Measurements from ENCODE around the gene SLC39A1. TPM values are rescaled to one million over a fixed set of nuclear protein-coding genes. Genes with fewer than 3 reads are reported as not detected.

SLC39A1 gene
- total RNA-seq, 6 donors from 2014 or later, result 41.9 to 145 (median 102) TPM

DNA sequence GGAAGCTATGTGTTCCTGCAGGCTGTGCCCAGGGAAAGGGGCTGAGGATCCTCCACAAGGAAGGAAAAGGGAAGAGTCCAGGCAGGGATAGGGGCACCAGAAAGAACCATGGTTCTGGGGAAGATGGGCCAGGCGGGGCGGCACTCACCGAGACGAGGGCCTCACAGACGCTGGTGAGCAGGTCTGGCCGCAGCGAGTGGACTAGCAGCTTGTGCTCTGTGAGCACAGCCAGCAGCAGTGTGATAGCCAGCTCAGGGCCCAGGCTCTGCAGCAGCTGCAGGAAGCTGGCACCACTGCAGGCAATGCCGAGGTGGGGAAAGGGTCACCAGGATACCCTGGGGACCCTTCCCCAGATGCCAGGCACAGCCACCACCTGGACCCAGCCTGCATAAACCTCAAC is 22.6 kb downstream of the SLC39A1 start:
- ATAC-seq (ENCODE audit: low FRiP score in 2 of 2), result no peak
- H3K27me3 ChIP-seq, result no peaks in the 10 kb centered on the region
- peak in 1 of 2 donors; percentile 52 for DNase-seq
- H3K36me3 ChIP-seq, result peaks cover 26 to 80% (median 62%) of the 10 kb centered on the region in 4 donors
- 96 to 99% methylated on average over 8 of the region's 8 CpGs for WGBS, 2 donors
- H3K4me1 ChIP-seq, result peaks cover 15 to 22% (median 18%) of the 10 kb centered on the region in 4 donors
- TF ChIP-seq EP300 (IDR thresholded peaks at IDR 0.05), result no peak
- no peak for TF ChIP-seq POLR2A (IDR thresholded peaks at IDR 0.05)
- TF ChIP-seq, protein P1, sequence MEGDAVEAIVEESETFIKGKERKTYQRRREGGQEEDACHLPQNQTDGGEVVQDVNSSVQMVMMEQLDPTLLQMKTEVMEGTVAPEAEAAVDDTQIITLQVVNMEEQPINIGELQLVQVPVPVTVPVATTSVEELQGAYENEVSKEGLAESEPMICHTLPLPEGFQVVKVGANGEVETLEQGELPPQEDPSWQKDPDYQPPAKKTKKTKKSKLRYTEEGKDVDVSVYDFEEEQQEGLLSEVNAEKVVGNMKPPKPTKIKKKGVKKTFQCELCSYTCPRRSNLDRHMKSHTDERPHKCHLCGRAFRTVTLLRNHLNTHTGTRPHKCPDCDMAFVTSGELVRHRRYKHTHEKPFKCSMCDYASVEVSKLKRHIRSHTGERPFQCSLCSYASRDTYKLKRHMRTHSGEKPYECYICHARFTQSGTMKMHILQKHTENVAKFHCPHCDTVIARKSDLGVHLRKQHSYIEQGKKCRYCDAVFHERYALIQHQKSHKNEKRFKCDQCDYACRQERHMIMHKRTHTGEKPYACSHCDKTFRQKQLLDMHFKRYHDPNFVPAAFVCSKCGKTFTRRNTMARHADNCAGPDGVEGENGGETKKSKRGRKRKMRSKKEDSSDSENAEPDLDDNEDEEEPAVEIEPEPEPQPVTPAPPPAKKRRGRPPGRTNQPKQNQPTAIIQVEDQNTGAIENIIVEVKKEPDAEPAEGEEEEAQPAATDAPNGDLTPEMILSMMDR (IDR thresholded peaks at IDR 0.05), result no peak
- TF ChIP-seq POLR2AphosphoS5 (IDR thresholded peaks at IDR 0.05), result no peak
- no peak overlapping the region for H3K4me3 ChIP-seq
- no peaks in the 10 kb centered on the region for H3K9me3 ChIP-seq
- no peak overlapping the region for H3K27ac ChIP-seq

DNA sequence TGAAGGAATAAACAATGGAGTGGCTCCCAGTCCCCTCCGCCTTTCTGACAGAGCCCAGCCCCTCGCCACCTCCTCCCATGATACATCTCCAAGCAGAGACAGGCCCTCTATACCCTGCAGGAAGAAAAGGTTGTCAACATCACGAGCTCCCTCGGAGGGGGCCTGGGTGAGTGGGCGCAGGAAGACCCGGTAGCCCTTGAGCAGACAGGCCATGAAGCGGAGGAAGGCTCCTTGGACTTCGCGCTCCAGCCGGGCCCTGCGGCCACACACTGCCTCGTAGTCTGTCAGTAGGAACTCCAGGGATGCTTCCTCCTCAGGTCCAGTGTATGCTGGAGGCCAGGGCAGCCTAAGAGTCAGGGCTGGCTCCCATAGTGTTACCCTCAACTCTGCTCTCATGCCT is 23.9 kb downstream of the SLC39A1 start:
- no peak for TF ChIP-seq POLR2AphosphoS5 (IDR thresholded peaks at IDR 0.05)
- TF ChIP-seq, protein P1 (IDR thresholded peaks at IDR 0.05), result no peak
- no peak for TF ChIP-seq POLR2A (IDR thresholded peaks at IDR 0.05)
- TF ChIP-seq EP300 (IDR thresholded peaks at IDR 0.05), result no peak
- DNase-seq (peak in 1 of 2 donors; percentile 76), ATAC-seq (ENCODE audit: low FRiP score in 2 of 2) (no peak)
- H3K4me3 ChIP-seq, result no peak overlapping the region
- 92 to 94% methylated on average over 8 to 12 of the region's 12 CpGs for WGBS, 2 donors
- no peak overlapping the region for H3K27ac ChIP-seq
- H3K9me3 ChIP-seq, result no peaks in the 10 kb centered on the region
- peaks cover 9 to 11% (median 10%) of the 10 kb centered on the region in 4 donors for H3K4me1 ChIP-seq
- H3K27me3 ChIP-seq, result no peaks in the 10 kb centered on the region
- peaks cover 30 to 93% (median 74%) of the 10 kb centered on the region in 4 donors for H3K36me3 ChIP-seq

DNA sequence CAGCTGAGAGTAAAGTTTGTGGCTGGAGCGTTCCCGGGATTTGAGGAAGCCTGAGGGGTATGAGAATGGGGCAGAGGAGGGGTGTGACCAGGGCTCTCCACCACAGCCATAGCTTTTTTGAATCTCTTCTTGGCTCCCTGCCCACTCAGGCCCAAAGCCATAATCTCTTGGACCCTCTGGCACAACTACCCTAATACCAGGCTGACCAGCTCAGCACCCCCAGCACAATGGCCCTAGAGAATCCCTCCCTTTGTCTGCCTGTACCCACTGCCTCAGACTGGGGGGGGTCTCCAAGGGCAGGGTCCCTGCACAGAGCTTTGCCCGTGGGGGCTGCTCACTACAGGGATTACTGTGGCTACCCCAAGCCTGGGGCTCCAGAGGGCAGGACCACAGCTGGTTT is 24.3 kb downstream of the SLC39A1 start:
- no peaks in the 10 kb centered on the region for H3K9me3 ChIP-seq
- H3K36me3 ChIP-seq, result peaks cover 30 to 97% (median 79%) of the 10 kb centered on the region in 4 donors
- 89 to 100% methylated on average over 2 to 3 of the region's 3 CpGs for WGBS, 2 donors
- H3K27ac ChIP-seq, result no peak overlapping the region
- TF ChIP-seq POLR2A (IDR thresholded peaks at IDR 0.05) (no peak), POLR2AphosphoS5 (IDR thresholded peaks at IDR 0.05) (no peak), EP300 (IDR thresholded peaks at IDR 0.05) (no peak)
- TF ChIP-seq, protein P1 (IDR thresholded peaks at IDR 0.05), result no peak
- no peak for ATAC-seq (ENCODE audit: low FRiP score in 2 of 2)
- no peak overlapping the region for H3K4me3 ChIP-seq
- DNase-seq, result no peak
- H3K27me3 ChIP-seq, result no peaks in the 10 kb centered on the region
- H3K4me1 ChIP-seq, result peaks cover 4 to 7% (median 6%) of the 10 kb centered on the region in 4 donors

DNA sequence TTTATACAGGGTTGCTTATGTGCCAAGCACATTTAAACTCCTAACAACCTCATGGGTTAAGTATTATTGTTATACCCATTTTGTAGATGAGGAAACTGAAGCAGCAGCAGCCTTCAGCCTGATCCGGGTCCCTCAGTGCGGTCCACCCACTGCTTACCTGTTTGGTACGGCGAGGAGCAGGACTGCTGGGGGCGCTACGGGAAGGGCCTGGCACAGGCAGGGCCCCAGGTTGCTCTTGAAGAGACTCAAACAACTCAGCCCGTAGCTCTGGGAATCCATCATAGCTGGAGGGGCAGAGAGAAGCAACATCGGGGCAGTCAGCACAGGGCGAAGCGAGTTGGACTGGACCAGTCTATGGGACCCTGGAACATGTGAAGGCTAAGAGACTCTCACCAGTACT is 26.0 kb downstream of the SLC39A1 start:
- 93 to 97% methylated on average over 5 to 10 of the region's 10 CpGs for WGBS, 2 donors
- Histone ChIP-seq H3K4me1 (no peaks in the 10 kb centered on the region), H3K9me3 (no peaks in the 10 kb centered on the region), H3K4me3 (no peak overlapping the region), H3K27ac (no peak overlapping the region), H3K27me3 (no peaks in the 10 kb centered on the region), H3K36me3 (peaks cover 37 to 100% (median 92%) of the 10 kb centered on the region in 4 donors)
- no peak for DNase-seq
- no peak for ATAC-seq (ENCODE audit: low FRiP score in 2 of 2)
- TF ChIP-seq, protein P1 (IDR thresholded peaks at IDR 0.05), result no peak
- TF ChIP-seq POLR2AphosphoS5 (IDR thresholded peaks at IDR 0.05) (no peak), POLR2A (IDR thresholded peaks at IDR 0.05) (no peak), EP300 (IDR thresholded peaks at IDR 0.05) (no peak)

All from upper lobe of left lung (tissue), 6 donors.